Loucy (cell line): ENCODE data around the gene CRABP1.

Experiments
- H2AFZ ChIP-seq: fragments of 200-600 bp; sonication (generic); 2 replicates; pipeline ENCODE4 v1.6.0; 2016; ENCODE audit warnings: antibody characterized with exemption, mild to moderate bottlenecking, low read length, moderate library complexity
- H3F3A ChIP-seq: fragments of 200-600 bp; 2 replicates; pipeline ENCODE4 v1.6.0; 2016; ENCODE audit warnings: antibody characterized with exemption, low read depth, mild to moderate bottlenecking
- H3K27me3 ChIP-seq: fragments of 200-600 bp; sonication (generic); 2 replicates; pipeline ENCODE4 v1.6.1; 2014; ENCODE audit warnings: low read length, mild to moderate bottlenecking; ENCODE audit not compliant: insufficient read depth, poor library complexity, severe bottlenecking
- H3K36me3 ChIP-seq: fragments of 200-600 bp; sonication (generic); 2 replicates; pipeline ENCODE4 v1.6.1; 2016; ENCODE audit warnings: low read length; ENCODE audit not compliant: insufficient read depth
- H3K4me1 ChIP-seq: fragments of 200-600 bp; sonication (generic); 2 replicates; pipeline ENCODE4 v1.5.1; 2014; ENCODE audit warnings: low read length, mild to moderate bottlenecking; ENCODE audit not compliant: insufficient read depth, poor library complexity, severe bottlenecking
- H3K4me2 ChIP-seq: fragments of 200-600 bp; sonication (generic); 2 replicates; pipeline ENCODE4 v1.6.0; 2014; ENCODE audit warnings: antibody characterized with exemption, low read length, low read depth, mild to moderate bottlenecking; ENCODE audit not compliant: poor library complexity, severe bottlenecking
- H3K4me3 ChIP-seq: fragments of 200-600 bp; sonication (generic); 2 replicates; pipeline ENCODE4 v1.5.1; 2014; ENCODE audit warnings: low read length, mild to moderate bottlenecking, mixed read lengths; ENCODE audit not compliant: poor library complexity, severe bottlenecking
- H3K79me2 ChIP-seq: fragments of 200-600 bp; sonication (generic); 2 replicates; pipeline ENCODE4 v1.6.1; 2014; ENCODE audit warnings: low read length; ENCODE audit not compliant: insufficient read depth
- H3K9ac ChIP-seq: fragments of 200-600 bp; sonication (generic); 2 replicates; pipeline ENCODE4 v1.6.0; 2014; ENCODE audit warnings: mild to moderate bottlenecking, low read depth, low read length, moderate library complexity; ENCODE audit not compliant: poor library complexity, severe bottlenecking
- H3K9me2 ChIP-seq: fragments of 200-600 bp; sonication (generic); replicated peaks from 2 replicates; pipeline ENCODE4 v1.6.1; 2016; ENCODE audit warnings: low read depth, low read length, mixed read lengths
- H3K9me3 ChIP-seq: fragments of 200-600 bp; sonication (generic); 2 replicates; pipeline ENCODE4 v1.6.1; 2014; ENCODE audit warnings: mild to moderate bottlenecking, antibody characterized with exemption, low read length, low read depth; ENCODE audit not compliant: insufficient read depth
- H4K20me1 ChIP-seq: fragments of 200-600 bp; sonication (generic); 2 replicates; pipeline ENCODE4 v1.6.0; 2014; ENCODE audit warnings: antibody characterized with exemption, low read length, mild to moderate bottlenecking; ENCODE audit not compliant: insufficient read depth, poor library complexity, severe bottlenecking
- CTCF ChIP-seq: fragments of 200-600 bp; sonication (generic); conservative IDR thresholded peaks from 2 replicates; pipeline ENCODE4 v1.5.1; 2014; ENCODE audit warnings: mild to moderate bottlenecking, antibody characterized with exemption, low read length
- EZH2phosphoT487 ChIP-seq: fragments of 200-600 bp; IDR thresholded peaks from 2 replicates; pipeline ENCODE4 v1.6.1; 2018; ENCODE audit warnings: antibody characterized with exemption, mild to moderate bottlenecking, moderate library complexity, borderline replicate concordance

Gene CRABP1

DNA sequence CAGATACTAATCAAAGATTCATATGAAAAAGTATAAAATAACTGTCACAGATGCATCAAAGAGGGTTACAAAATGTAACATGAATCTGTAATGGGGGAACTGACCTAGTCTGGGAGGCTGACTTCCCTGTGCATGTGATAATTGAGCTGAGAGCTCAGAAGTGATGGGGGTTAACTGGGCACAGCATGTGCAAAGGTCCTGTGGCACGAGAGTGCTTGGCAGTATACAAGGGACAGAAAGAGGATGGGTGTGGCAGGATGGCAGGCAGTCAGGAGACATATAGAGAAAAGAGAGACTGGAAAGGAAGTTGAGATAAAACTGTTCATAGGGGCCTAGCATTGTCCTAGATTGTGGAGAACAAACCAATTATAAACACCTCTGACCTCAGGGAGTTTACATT is 50.1 kb downstream of the CRABP1 start:
- Histone ChIP-seq H4K20me1 (no peaks in the 10 kb centered on the region), H3K36me3 (no peaks in the 10 kb centered on the region), H3K27me3 (no peaks in the 10 kb centered on the region), H3K9me3 (no peaks in the 10 kb centered on the region), H3K9me2 (no peaks in the 10 kb centered on the region), H3F3A (no peaks in the 10 kb centered on the region), H3K9ac (no peak overlapping the region), H3K4me3 (no peak overlapping the region), H3K79me2 (no peaks in the 10 kb centered on the region), H3K4me1 (no peaks in the 10 kb centered on the region), H3K4me2 (no peak overlapping the region), H2AFZ (no peak overlapping the region)
- TF ChIP-seq EZH2phosphoT487, result no peak
- no peak for TF ChIP-seq CTCF

DNA sequence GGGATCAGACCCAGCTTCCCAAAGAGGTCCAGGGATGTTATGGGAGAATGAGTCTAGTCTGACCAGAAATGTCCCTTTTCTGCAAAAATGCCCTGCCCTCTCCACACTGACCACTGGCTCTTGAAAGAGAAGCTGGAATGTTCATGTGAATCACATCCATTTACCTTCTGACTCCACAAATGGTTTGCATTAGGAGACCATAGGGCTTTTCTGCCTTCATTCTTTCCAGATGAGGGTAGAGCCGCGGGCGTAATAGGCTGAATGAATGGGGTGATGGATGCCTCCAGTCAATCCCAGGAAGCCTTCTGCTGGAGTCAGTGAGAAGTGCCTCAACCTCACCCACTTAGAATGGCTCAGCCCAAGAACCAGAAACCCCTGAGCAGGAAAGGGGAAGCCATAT is 50.7 kb downstream of the CRABP1 start:
- Histone ChIP-seq H4K20me1 (no peaks in the 10 kb centered on the region), H3K36me3 (no peaks in the 10 kb centered on the region), H2AFZ (no peak overlapping the region), H3K9me2 (no peaks in the 10 kb centered on the region), H3K9me3 (no peaks in the 10 kb centered on the region), H3F3A (no peaks in the 10 kb centered on the region), H3K79me2 (no peaks in the 10 kb centered on the region), H3K27me3 (no peaks in the 10 kb centered on the region), H3K4me2 (no peak overlapping the region), H3K4me1 (no peaks in the 10 kb centered on the region), H3K4me3 (no peak overlapping the region), H3K9ac (no peak overlapping the region)
- TF ChIP-seq EZH2phosphoT487, result no peak
- TF ChIP-seq CTCF, result no peak

- Histone ChIP-seq H3K4me2 (no peak overlapping the region), H3K4me3 (no peak overlapping the region), H3K79me2 (no peaks in the 10 kb centered on the region), H3K9ac (no peak overlapping the region), H2AFZ (no peak overlapping the region), H3K36me3 (no peaks in the 10 kb centered on the region), H3F3A (no peaks in the 10 kb centered on the region), H3K4me1 (no peaks in the 10 kb centered on the region), H3K9me2 (no peaks in the 10 kb centered on the region), H4K20me1 (no peaks in the 10 kb centered on the region), H3K27me3 (no peaks in the 10 kb centered on the region), H3K9me3 (no peaks in the 10 kb centered on the region)
- no peak for TF ChIP-seq EZH2phosphoT487
- TF ChIP-seq CTCF, result no peak
These were observed 51.6 kb downstream of the CRABP1 start for GRCh38 chr15:78391781-78392180.
